ENCODE results near the gene CD79A.

- TF ChIP-seq CTCF (IDR thresholded peaks at IDR 0.05) (no peak), POLR2A (IDR thresholded peaks at IDR 0.05) (no peak), EP300 (IDR thresholded peaks at IDR 0.05) (no peak)
These were observed 37.9 kb upstream of the CD79A start for GRCh38 chr19:41839211-41839610.
